HG03095 (cell line): ENCODE results near the gene NEMP1.
"Not testable (repeated sequence)": the region's sequence is repeated elsewhere in the genome, so short reads cannot be mapped to it uniquely, and the experiment has no call there.

Experiments used
- ATAC-seq: cut with Tn5 transposase; IDR thresholded peaks from one replicate; pipeline ENCODE4 v1.9.1; 2021; ENCODE audit warnings: moderate library complexity; ENCODE audit not compliant: unreplicated experiment

The NEMP1 gene, protein sequence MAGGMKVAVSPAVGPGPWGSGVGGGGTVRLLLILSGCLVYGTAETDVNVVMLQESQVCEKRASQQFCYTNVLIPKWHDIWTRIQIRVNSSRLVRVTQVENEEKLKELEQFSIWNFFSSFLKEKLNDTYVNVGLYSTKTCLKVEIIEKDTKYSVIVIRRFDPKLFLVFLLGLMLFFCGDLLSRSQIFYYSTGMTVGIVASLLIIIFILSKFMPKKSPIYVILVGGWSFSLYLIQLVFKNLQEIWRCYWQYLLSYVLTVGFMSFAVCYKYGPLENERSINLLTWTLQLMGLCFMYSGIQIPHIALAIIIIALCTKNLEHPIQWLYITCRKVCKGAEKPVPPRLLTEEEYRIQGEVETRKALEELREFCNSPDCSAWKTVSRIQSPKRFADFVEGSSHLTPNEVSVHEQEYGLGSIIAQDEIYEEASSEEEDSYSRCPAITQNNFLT

DNA sequence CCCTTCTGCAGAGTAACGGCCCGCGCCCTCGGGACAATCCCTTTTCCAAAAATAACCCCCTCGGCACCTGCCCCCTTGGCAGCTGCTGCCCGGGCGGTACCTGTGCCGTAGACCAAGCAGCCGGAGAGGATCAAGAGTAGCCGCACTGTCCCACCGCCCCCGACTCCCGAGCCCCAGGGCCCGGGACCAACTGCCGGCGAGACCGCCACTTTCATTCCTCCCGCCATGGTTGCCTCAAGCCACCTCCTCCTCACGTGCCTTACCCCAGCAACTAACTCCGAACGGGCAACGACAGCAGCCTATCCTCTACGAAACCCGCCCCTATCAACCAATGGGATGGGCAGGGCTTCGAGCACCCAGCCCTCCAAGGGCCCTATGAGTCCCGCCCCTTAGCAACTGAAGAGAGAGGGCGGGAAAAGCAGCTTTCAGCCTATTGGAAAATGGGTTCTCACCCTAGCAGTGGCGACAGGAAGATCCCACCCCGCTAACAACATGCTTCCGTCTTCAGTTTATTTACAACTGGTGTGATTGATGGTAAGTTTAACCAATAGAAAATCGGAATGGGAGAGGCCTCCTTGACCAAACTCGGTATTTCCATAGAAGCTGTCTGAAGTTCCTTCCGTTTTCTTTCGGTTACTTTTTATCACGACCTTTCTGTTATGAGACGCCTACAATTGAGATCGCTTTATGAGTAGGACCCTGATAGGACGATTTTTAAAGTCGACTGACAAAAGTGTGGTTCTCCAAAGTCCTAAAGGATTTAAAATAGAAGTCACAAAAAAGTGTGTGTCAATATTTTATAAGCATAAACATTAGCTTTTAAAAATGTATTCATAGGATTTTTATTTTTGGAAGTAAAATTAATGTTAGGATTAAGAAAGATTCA lies at the start of gene NEMP1:
TSS of gene NEMP1 (minus strand) at position 273 of the 886 bp plus-strand sequence. CDS start at position 227, 46 bp downstream.
- ATAC-seq: peak; percentile 98

- no peak for ATAC-seq
These were observed 49.3 kb upstream of the NEMP1 start, which contains the start of gene LRP1 for GRCh38 chr12:57127726-57128518. Gene LRP1 (plus strand): TSS chr12:57128483. CDS start chr12:57128965, 482 bp downstream.

- ATAC-seq: no peak
These were observed 48.6 kb upstream of the NEMP1 start for GRCh38 chr12:57127101-57127725.

DNA sequence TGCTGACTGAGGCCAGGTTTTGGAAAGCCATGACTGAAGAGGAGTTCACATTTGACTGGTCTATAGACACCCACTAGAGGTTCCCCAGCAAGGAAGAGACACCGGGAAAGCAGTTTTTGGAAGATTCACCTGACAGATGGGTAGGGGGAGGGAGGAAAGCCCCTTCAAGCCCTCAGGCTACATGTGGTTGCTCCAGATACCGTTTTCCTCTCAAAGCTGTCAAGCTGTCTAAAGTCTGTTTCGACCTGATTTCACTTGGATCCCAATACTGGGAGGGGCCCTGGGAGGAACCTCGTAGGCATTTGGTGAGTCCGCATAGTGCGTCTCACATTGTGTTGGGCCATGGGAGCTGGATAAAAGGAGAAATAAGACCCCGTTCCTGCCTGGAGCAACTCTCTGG lies 48.0 kb upstream of the NEMP1 start:
- no peak for ATAC-seq

DNA sequence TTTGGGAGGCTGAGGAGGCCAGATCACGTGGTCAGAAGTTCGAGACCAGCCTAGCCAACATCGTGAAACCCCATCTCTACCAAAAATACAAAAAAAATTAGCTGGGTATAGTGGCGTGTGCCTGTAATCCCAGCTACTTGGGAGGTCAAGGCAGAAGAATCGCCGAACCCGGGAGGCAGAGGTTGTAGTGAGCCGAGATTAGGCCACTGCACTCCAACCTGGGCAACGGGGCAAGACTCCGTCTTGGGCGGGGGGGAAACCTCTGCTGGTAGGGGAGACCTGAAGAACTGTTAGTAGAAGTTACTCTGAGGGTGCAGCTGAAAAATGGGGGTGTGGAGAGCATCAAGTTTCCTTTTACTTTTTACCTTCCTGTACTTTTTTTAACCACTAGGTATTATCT lies 47.5 kb upstream of the NEMP1 start:
- no peak for ATAC-seq

GRCh38 chr12:57124261-57124877 lies 45.8 kb upstream of the NEMP1 start:
- ATAC-seq: no peak

DNA sequence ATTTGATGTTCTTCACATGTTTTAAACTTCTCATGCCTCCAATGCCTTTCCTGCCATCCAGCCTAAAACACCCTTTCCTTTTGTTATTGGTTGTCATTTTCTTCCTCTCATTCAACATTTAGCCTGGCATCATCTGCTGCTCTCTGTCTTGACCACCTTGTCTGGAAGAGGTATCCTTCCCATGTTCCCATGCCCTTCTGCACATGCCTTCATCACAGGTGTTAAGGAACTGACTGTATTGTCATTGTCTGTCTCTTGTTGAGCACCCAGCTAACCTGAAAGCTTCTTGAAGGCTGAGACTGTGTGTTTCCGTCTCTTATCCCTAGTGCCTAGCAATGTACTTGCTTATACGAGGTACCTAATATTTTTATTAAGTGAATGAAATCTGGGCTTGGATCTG lies 45.2 kb upstream of the NEMP1 start:
- ATAC-seq: no peak

DNA sequence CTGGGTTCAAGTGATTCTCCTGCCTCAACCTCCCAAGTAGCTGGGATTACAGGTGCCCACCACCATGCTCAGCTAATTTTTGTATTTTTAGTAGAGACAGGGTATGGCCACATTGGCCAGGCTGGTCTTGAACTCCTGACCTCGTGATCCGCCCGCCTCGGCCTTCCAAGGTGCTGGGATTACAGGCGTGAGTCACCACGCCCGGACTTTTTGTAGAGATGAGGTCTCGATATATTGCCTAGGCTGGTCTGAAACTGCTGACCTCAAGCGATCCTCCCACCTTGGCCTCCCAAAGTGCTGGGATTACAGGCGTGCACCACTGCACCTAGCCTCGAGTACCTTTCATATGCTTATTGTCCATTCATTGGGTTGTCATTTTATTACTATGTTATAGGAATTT lies 42.1 kb upstream of the NEMP1 start:
- ATAC-seq: not testable (repeated sequence)

- ATAC-seq: no peak
These were observed 40.9 kb upstream of the NEMP1 start for GRCh38 chr12:57119294-57120085.

- no peak for ATAC-seq
These were observed 40.2 kb upstream of the NEMP1 start for GRCh38 chr12:57118711-57119271.

DNA sequence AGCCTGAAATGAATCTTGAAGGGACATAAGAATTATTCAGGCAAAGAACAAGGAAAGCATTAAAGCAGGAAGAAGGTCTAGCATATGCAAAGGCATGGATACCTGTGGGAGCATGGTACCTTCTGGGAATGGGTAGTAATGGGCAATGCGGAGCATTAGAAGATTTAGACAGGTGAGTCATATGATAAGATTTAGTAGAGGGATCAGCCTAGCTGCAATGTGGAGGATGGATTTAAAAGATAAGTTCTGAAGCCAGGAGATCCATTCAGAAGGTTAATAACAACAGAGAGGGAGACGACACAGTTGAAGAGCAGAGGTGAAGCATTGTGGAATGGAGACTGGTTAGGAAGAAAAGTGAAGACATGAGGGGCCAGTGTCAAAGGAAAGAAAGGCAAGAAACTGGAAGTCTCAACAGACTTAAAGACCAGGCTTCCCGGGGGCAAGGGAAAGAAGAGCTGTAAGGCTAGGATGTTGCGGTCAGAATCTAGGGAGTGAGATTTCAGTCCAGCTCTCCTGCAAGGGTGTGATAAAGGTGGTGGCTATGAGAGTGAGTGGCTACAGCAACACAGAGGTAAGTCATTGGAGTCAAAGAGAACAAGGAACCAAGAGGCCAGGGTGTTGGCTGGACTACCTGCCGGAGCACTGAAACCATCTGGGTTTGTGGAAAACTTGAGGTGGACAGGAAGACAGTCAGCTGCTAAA lies 38.1 kb upstream of the NEMP1 start:
- no peak for ATAC-seq

GRCh38 chr12:57112492-57113294 lies 34.1 kb upstream of the NEMP1 start:
- no peak for ATAC-seq

- peak; percentile 57 for ATAC-seq
These were observed 32.6 kb upstream of the NEMP1 start, which contains the start of gene STAT6 for GRCh38 chr12:57111031-57111734. Gene STAT6 (minus strand): TSS chr12:57111362. CDS start chr12:57108278, 3,084 bp downstream.

- peak; percentile 45 for ATAC-seq
These were observed 31.8 kb upstream of the NEMP1 start for GRCh38 chr12:57110104-57111030.

DNA sequence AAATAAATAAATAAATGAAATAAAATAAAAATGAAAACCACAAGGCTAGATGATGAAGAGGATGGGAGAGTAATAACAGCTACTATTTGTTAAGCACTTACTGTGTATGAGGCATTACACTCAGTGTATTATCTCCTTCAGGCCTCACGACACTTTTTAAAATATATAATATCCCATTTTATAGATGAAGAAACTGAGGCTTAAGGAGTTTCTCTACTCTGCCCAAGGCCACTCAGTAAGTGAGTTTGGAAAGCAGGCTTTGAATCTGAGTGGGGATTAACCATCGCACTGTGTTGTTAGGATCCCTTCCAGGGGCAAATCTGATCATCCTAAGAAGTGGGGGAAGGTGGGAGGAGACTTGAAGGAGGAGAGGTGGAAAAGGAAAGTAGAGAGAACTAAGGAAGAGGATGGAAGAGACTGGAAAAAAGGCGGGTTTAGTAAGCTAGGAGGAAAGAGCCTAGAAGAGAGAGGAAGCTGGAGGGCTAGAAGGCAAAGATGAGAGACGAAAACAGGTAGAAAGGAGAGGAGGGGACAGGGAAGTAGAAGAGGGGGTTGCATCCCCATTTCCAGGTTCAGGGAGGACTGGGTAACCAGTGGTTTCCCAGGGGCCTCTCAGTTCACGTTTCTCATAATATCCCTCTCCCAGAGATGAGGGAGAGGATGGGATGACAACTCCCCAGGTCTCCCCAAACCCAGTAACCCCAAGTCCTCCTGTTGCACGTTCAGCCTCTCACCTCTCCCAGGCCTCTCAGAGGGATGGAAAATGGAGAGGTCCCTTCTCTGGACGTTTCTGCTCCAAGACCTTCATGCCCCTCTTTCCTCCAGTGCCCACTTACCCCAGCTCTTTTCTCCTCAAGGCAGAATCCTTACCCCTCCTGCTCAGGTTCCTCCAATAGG lies 30.9 kb upstream of the NEMP1 start:
- ATAC-seq: no peak
